Mononuclear cell (primary cell): ENCODE measurements around the gene CHRNA4. TPM values are rescaled to one million over a fixed set of nuclear protein-coding genes. Genes with fewer than 3 reads are reported as not detected.
"Not testable (repeated sequence)": the region's sequence is repeated elsewhere in the genome, so short reads cannot be mapped to it uniquely, and the experiment has no call there.

Experiments
- H3K27me3 ChIP-seq: 2 replicates; pipeline ENCODE4 v1.6.0; 2011; ENCODE audit warnings: low read length, control low read depth; ENCODE audit not compliant: insufficient read depth
- H3K4me1 ChIP-seq: 2 replicates; pipeline ENCODE4 v1.5.1; 2011; ENCODE audit warnings: mild to moderate bottlenecking, low read length, control low read depth; ENCODE audit not compliant: insufficient read depth
- H3K4me3 ChIP-seq: 2 replicates; pipeline ENCODE4 v1.5.1; 2011; ENCODE audit warnings: mild to moderate bottlenecking, low read length, moderate library complexity
- H3K9me3 ChIP-seq: 2 replicates; pipeline ENCODE4 v1.5.1; 2011; ENCODE audit warnings: low read depth, mild to moderate bottlenecking, control low read depth, low read length
- total RNA-seq: library from RNA; depleted of rRNA; stranded (reverse); fragments of >200 nt; gene quantifications from one replicate; pipeline ENCODE4 v1.2.3, GENCODE V29; 2012

Gene CHRNA4
- total RNA-seq, 1 donor, result not detected

DNA sequence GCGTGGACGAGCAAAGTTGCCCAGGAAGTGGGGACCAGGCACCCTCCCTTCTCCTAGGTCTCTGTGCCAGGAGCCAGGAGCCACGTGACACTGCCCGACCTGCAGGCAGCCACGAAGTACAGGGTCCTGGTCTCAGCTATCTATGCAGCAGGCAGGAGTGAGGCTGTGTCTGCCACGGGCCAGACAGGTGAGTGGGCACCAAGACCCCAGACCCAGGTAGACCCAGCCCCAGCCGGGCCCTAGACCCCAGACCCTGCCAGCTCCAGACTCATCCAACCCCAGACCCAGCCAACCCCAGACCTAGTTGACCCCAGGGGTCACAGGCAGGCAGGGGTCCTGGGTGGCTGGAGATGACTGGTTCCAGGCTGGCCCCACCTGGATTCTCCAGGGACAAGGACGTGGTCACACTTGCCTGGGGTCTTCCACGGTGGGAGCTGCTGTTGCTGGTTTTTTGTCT, 47.1 kb downstream of the CHRNA4 start:
- H3K4me1 ChIP-seq, result no peaks in the 10 kb centered on the region
- no peak overlapping the region for H3K4me3 ChIP-seq
- H3K9me3 ChIP-seq, result no peaks in the 10 kb centered on the region
- no peaks in the 10 kb centered on the region for H3K27me3 ChIP-seq

GRCh38 chr20:63313349-63314014, 47.7 kb downstream of the CHRNA4 start:
- Histone ChIP-seq H3K9me3 (no peaks in the 10 kb centered on the region), H3K4me1 (no peaks in the 10 kb centered on the region), H3K27me3 (no peaks in the 10 kb centered on the region), H3K4me3 (no peak overlapping the region)

DNA sequence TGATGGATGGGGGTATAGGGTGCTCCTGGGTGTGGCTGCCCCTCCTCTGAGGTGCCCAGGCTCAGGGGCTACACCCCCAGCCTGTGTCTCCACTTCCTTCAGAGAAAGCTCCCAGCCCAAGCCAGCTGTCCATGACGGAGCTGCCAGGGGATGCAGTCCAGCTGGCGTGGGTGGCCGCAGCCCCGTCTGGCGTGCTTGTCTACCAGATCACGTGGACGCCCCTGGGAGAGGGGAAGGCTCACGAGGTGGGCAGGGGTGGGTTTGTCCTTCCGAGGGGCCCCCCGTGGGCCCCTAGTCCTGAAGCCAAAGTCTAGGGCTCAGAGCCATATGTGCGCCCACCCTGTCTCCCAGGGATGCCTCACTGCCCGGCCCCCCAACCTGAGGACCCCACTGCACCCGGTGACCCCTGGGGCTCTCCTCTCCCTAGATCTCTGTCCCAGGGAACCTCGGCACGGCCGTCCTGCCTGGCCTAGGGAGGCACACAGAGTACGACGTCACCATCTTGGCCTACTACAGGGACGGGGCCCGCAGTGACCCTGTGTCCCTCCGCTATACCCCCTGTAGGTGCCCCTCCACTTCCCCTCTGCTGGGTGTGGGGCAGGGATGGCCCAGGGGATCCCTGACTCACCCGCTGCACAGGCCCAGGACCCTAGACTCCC, 48.3 kb downstream of the CHRNA4 start:
- H3K4me1 ChIP-seq, result no peaks in the 10 kb centered on the region
- H3K27me3 ChIP-seq, result no peaks in the 10 kb centered on the region
- H3K4me3 ChIP-seq, result no peak overlapping the region
- H3K9me3 ChIP-seq, result no peaks in the 10 kb centered on the region

DNA sequence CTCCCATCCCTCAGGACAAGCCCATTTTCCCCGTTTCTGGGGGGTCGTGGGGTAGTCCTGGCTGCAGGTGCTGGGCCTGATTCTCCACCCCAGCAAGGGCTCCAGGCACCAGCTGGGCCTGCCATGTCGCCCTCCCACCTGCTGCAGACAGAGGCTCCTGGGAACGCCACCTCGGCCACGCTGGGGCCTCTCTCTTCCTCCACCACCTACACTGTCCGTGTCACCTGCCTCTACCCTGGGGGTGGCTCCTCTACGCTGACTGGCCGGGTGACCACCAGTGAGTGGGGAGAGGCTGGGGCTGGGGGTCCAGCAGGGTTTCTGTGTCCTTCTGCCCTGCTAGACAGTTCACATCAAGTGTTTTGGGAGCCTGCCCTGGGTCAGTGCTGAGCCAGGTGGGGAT, 48.9 kb downstream of the CHRNA4 start:
- Histone ChIP-seq H3K4me3 (no peak overlapping the region), H3K9me3 (no peaks in the 10 kb centered on the region), H3K27me3 (no peaks in the 10 kb centered on the region), H3K4me1 (no peaks in the 10 kb centered on the region)

GRCh38 chr20:63311833-63312243, 49.3 kb downstream of the CHRNA4 start:
- Histone ChIP-seq H3K9me3 (no peaks in the 10 kb centered on the region), H3K27me3 (no peaks in the 10 kb centered on the region), H3K4me1 (no peaks in the 10 kb centered on the region), H3K4me3 (no peak overlapping the region)

DNA sequence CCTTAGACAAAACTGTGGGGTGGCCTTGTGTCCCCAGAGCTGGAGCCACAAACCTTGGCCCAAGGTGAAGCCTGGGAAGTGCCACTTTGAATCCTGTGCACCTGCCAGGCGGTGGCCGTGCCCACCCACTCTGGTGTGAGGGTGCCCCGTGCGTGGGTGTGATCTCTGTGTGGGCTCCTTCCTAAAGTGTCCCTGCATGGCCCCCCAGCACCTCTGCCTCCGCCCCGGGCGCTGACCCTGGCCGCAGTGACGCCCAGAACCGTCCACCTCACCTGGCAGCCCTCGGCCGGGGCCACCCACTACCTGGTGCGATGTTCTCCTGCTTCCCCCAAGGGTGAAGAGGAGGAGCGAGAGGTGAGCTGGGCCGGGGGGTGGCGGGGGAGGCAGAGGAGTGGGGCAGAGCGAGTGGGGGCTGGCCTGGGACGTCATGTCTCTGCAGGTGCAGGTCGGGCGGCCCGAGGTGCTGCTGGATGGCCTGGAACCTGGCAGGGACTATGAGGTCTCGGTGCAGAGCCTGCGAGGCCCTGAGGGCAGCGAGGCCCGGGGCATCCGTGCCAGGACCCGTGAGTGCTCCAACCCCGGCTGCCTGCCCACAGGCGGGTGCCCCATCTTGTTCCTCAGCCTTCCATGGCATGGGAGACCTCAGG, 49.8 kb downstream of the CHRNA4 start:
- Histone ChIP-seq H3K4me1 (no peaks in the 10 kb centered on the region), H3K27me3 (no peaks in the 10 kb centered on the region), H3K4me3 (no peak overlapping the region), H3K9me3 (no peaks in the 10 kb centered on the region)

GRCh38 chr20:63310265-63310991, 50.7 kb downstream of the CHRNA4 start:
- Histone ChIP-seq H3K4me3 (no peak overlapping the region), H3K4me1 (no peaks in the 10 kb centered on the region), H3K9me3 (no peaks in the 10 kb centered on the region), H3K27me3 (no peaks in the 10 kb centered on the region)

- Histone ChIP-seq H3K27me3 (no peaks in the 10 kb centered on the region), H3K9me3 (no peaks in the 10 kb centered on the region), H3K4me1 (no peaks in the 10 kb centered on the region), H3K4me3 (no peak overlapping the region)
These were observed 51.7 kb downstream of the CHRNA4 start for GRCh38 chr20:63309261-63310071.

GRCh38 chr20:63308218-63308911, 52.8 kb downstream of the CHRNA4 start:
- Histone ChIP-seq H3K4me1 (no peaks in the 10 kb centered on the region), H3K27me3 (no peaks in the 10 kb centered on the region), H3K4me3 (no peak overlapping the region), H3K9me3 (no peaks in the 10 kb centered on the region)

DNA sequence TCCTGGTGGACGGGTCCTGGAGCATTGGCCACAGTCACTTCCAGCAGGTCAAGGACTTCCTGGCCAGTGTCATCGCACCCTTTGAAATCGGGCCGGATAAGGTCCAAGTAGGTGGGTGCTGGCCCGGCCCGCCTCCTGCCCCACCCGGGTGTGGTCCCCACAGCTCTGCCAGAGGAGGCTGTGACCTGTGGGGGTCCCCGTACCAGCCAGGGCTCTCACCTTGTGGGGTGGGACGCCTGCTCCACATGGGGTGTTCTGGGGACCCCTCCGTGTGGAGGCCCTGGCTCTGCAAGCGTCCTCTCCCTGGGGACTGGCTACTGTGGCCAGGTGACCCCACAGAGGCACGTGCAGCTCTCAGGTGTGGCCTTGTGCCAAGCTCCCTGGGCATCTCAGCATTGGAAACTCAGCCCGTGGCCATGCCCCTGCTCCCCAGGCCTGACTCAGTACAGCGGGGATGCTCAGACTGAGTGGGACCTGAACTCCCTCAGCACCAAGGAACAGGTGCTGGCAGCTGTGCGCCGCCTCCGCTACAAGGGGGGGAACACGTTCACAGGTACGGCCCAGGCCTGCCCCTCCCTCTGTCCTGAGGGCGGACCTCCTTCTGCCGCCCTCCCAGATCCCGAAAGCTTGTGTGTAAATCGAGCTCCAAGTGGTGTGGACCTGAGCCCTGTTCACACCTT, 53.5 kb downstream of the CHRNA4 start:
- Histone ChIP-seq H3K9me3 (no peaks in the 10 kb centered on the region), H3K4me1 (no peaks in the 10 kb centered on the region), H3K27me3 (no peaks in the 10 kb centered on the region), H3K4me3 (no peak overlapping the region)

DNA sequence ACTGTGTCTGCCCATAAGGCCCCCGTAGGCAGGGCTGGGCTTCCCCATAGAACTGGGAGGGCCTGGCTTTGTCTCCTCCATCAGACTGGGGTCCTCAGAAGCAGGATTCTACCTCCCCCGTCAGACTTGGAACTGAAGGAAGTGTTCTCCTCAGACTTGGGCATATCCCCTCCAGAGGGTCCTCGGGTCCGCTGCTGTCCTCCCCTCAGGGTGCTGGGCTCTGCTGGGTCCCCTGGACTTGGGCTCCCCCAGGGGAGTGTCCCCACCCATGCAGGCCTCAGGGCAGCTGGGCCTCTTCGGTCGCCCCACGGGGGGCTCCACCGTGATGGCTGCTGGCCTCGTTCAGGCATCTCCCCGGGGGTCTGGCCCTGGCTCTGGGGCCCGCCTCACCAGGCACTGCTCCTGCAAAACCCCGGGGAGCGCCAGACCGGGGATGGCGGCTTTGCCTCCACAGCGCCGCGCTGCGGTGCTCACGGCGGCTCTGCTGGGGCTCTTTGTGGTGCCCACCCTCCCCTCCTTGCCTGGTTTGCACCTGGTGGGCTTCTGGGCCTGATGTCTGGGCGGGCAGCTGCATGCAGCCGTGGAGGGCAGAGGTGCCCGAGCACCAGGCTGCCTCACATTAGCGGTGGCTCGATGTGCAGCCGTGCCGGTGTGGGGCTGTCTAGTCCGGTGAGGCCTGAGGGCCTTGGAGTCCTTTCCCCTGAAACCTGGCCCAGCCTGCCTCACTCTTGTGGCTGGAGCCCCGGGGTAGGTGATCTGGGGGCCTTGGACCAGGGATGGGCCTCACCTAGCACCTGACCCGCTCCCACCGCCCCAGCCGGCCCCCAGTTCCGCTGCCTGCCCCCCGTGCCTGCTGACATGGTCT, 54.2 kb downstream of the CHRNA4 start:
- Histone ChIP-seq H3K4me1 (no peaks in the 10 kb centered on the region), H3K27me3 (no peaks in the 10 kb centered on the region), H3K9me3 (no peaks in the 10 kb centered on the region), H3K4me3 (no peak overlapping the region)

DNA sequence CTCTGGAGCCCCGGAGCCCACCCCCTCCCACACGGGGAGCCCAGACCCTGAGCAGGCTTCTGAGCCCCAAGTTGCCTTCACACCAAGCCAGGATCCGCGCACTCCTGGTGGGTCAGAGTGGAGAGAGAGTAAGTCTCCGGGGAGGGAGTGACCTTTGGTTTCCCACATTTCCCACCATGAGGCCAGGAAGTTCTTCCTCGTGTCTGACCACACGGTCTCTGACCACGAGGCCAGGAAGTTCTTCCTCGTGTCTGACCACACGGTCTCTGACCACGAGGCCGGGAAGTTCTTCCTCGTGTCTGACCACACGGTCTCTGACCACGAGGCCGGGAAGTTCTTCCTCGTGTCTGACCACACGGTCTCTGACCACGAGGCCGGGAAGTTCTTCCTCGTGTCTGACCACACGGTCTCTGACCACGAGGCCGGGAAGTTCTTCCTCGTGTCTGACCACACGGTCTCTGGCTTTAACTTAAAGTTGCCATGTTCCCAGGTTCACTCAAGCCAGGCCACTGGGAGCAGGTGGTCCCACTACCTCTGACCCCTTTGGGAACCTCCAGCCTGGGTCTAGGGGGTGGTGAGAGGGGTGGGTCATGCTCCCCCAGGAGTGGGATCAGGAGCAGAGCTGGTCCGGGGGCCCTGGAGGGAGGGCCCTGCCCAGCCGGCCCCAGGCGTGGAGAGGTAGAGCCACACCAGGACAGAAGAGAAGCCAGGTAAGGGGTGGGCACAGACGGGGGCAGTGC, 55.0 kb downstream of the CHRNA4 start:
- not testable (repeated sequence) for H3K27me3 ChIP-seq, H3K4me3 ChIP-seq, H3K9me3 ChIP-seq, H3K4me1 ChIP-seq
